Body of pancreas (tissue), 4 donors: Measurements from ENCODE around the gene GNG14.

ENCODE experiments used
- CTCF ChIP-seq, 7 experiments: fragments of 450-650 bp in 4 of 7; fragments of 200-600 bp in 3 of 7; sonication (generic) in 3 of 7; IDR thresholded peaks; one replicate each; pipeline ENCODE4 v1.5.1; 2016 to 2019; ENCODE audit warnings: antibody characterized with exemption in 7 of 7
- POLR2A ChIP-seq, 3 donors: fragments of 450-650 bp; IDR thresholded peaks; one replicate each; pipeline ENCODE4 v1.6.1; 2016; ENCODE audit warnings: antibody characterized with exemption in 3 of 3, mild to moderate bottlenecking in 2 of 3

- TF ChIP-seq CTCF (IDR thresholded peaks at IDR 0.05) (no peak), POLR2A (IDR thresholded peaks at IDR 0.05) (no peak)
These were observed 46.3 kb upstream of the GNG14 start for GRCh38 chr19:12641456-12641855.
